Activated naive CD8-positive, alpha-beta T cell (primary cell): ENCODE data around the gene C19orf85.
"Not testable (repeated sequence)": the region's sequence is repeated elsewhere in the genome, so short reads cannot be mapped to it uniquely, and the experiment has no call there.

ENCODE experiments used
- H3K27ac Mint-ChIP-seq: one replicate; pipeline ENCODE4 v1.8.0; 2021; ENCODE audit warnings: mixed read lengths
- H3K27me3 Mint-ChIP-seq: one replicate; pipeline ENCODE4 v1.8.0; 2021; ENCODE audit warnings: mixed read lengths
- H3K36me3 Mint-ChIP-seq: one replicate; pipeline ENCODE4 v1.8.0; 2021; ENCODE audit warnings: mixed read lengths
- H3K4me1 Mint-ChIP-seq: one replicate; pipeline ENCODE4 v1.8.0; 2021; ENCODE audit warnings: low read depth, mixed read lengths
- H3K4me3 Mint-ChIP-seq: one replicate; pipeline ENCODE4 v1.8.0; 2021; ENCODE audit warnings: mild to moderate bottlenecking, mixed read lengths
- H3K9me3 Mint-ChIP-seq: one replicate; pipeline ENCODE4 v1.8.0; 2021; ENCODE audit warnings: low read depth, mixed read lengths

C19orf85 gene

DNA sequence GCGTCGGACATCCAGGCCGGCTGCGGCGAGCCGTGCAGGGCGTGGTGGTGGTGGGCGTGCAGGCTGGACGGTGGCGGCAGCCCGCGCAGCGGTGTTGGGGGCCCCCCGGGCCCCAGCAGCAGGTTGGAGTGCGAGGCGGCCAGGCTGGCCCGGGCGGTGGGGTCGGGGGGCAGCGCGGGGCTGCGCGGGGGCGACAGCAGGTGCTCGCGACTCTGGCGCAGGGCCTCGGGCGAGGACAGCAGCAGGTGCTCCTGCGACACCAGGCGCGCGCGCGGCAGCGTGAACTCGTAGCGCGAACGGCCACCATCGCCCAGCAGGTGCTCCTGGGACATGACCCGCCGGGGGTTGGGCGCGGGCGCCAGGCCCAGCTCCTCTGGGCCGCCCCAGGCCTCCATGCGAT lies 31.3 kb downstream of the C19orf85 start:
- H3K36me3 Mint-ChIP-seq: no peaks in the 10 kb centered on the region
- H3K9me3 Mint-ChIP-seq: no peaks in the 10 kb centered on the region
- peaks cover 1% of the 10 kb centered on the region for H3K4me1 Mint-ChIP-seq
- no peak overlapping the region for H3K27ac Mint-ChIP-seq
- no peak overlapping the region for H3K4me3 Mint-ChIP-seq
- H3K27me3 Mint-ChIP-seq: peaks cover 23% of the 10 kb centered on the region

DNA sequence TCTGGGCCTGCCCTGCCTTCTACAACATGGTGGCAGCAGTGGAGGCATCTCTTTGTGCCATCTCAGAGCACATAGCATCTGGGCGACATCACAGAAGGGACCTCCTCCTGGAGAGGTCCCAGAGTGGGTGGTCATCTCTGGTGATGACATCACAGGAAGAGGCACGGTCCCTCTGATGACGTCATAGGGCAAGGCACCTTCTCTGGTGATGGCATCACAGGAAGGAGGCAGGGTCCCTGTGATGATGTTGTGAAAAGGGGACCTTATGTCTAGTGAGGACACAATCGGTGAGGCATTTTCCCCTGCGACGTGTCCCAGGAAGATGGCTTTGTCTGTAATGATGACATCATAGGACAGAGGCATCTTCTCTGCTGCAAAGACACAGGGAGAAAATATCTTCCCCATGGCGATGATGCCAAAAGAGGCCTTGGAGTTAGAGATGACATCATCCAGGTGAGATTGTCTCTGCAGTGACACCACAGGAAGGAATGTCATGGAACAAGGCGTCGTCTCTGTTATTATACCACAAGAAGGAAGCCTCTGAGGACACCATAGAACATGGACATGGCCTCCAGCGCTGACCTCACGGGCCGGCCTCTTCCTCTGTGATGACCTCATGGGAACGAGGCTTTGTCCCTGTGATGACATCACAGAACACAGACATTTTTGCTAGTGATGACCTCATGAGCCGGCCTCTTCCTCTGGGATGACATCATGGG lies 32.2 kb downstream of the C19orf85 start:
- Mint-ChIP-seq H3K4me1 (peaks cover 1% of the 10 kb centered on the region), H3K27me3 (peaks cover 23% of the 10 kb centered on the region), H3K36me3 (no peaks in the 10 kb centered on the region), H3K9me3 (no peaks in the 10 kb centered on the region), H3K4me3 (no peak overlapping the region), H3K27ac (no peak overlapping the region)

DNA sequence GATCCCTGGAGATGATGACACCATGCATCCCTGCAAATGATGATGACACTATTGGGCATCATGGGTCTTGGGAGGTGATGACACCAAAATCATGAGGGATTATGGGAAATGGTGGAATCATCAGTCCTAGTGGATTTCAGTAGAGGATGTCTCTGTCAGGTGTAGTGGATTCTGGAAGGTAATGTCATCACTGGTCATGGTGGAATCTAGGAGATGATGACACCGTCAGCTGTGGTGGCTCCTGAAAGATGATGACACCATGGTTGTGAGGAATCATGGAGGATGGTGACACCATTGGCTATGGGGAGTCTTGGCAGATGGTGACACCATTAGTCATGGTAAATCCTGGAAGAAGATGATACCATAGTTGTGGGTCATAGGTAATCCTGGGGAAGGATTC lies 33.4 kb downstream of the C19orf85 start:
- Mint-ChIP-seq H3K36me3 (no peaks in the 10 kb centered on the region), H3K9me3 (no peaks in the 10 kb centered on the region), H3K4me1 (no peaks in the 10 kb centered on the region), H3K27me3 (peaks cover 15% of the 10 kb centered on the region), H3K27ac (no peak overlapping the region), H3K4me3 (no peak overlapping the region)

DNA sequence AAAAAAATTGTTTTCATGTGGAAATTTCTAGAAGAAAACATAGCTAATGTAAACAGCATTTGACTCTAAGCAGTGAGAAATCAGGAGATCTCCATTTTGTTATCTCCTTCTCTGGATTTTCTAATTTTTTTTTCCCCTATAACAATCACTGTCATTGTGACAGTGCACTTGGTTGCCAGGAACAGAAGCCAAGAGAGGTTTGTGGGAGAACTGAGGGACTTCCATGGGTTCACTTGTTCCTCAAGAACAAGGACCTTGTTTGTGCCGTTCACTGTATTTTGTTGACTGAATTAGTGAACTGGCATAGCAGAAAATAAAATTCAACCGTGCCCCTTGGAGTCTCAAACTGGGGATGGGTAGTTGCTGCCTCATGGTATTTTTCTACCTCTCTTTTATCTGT lies 38.5 kb downstream of the C19orf85 start:
- H3K27me3 Mint-ChIP-seq: peaks cover 2% of the 10 kb centered on the region
- H3K27ac Mint-ChIP-seq: no peak overlapping the region
- no peaks in the 10 kb centered on the region for H3K9me3 Mint-ChIP-seq
- no peak overlapping the region for H3K4me3 Mint-ChIP-seq
- H3K36me3 Mint-ChIP-seq: no peaks in the 10 kb centered on the region
- peaks cover 8% of the 10 kb centered on the region for H3K4me1 Mint-ChIP-seq

DNA sequence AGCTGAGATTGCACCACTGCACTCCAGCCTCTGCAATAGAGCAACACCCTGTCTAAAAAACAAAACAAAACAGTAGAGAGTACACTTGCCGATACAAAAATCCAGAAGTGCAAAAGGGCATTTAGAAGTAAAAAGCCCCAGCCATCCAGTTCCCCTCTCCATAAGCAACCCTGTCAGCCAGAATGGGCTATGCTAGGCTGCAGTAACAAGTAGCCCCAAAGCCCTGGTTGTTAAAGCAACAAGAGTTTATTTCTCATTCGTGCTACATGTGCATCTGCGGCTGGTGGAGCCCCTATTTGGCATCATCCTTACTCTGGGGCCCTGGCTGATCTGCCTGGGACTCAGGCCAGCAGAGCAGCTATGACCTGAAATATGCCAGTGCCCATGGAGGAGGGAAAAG lies 40.0 kb downstream of the C19orf85 start:
- H3K27me3 Mint-ChIP-seq: no peaks in the 10 kb centered on the region
- no peaks in the 10 kb centered on the region for H3K9me3 Mint-ChIP-seq
- H3K4me3 Mint-ChIP-seq: no peak overlapping the region
- peaks cover 16% of the 10 kb centered on the region for H3K4me1 Mint-ChIP-seq
- no peak overlapping the region for H3K27ac Mint-ChIP-seq
- H3K36me3 Mint-ChIP-seq: no peaks in the 10 kb centered on the region

DNA sequence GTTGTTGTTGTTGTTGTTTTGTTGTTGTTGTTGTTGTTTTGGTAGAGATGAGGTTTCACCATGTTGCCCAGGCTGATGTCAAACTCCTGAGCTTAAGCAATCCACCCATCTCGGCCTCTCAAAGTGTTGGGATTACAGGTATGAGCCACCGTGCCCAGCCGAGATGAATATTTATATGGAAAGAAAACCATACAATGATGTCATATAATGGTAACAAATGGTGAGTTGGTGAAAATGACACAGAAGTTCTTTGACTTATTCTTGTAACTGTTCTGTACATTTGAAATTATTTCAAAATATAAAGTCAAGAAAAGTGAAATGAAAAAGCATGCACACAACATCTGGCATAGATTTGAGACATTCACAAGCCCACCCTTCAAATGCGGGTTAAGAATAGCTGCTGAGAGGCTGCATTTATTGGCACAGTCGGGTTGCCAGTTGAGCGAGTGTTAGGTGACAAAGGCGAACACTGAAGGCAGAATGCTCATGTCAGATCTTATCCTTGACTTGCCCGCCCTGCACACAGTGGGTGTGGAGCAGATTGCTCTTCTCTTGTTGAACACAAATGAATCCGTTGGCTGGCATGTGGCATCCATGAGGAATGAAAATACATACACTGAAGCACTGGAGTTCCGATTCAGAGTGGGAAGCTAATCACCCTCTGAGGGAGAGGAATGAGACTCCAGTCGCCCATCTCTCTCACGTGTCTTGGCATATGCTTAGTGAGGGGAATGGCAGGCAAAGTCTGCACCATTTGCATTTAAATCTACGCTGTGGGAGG lies 41.1 kb downstream of the C19orf85 start:
- no peaks in the 10 kb centered on the region for H3K36me3 Mint-ChIP-seq
- H3K27ac Mint-ChIP-seq: no peak overlapping the region
- no peak overlapping the region for H3K4me3 Mint-ChIP-seq
- H3K27me3 Mint-ChIP-seq: no peaks in the 10 kb centered on the region
- peaks cover 16% of the 10 kb centered on the region for H3K4me1 Mint-ChIP-seq
- no peaks in the 10 kb centered on the region for H3K9me3 Mint-ChIP-seq

DNA sequence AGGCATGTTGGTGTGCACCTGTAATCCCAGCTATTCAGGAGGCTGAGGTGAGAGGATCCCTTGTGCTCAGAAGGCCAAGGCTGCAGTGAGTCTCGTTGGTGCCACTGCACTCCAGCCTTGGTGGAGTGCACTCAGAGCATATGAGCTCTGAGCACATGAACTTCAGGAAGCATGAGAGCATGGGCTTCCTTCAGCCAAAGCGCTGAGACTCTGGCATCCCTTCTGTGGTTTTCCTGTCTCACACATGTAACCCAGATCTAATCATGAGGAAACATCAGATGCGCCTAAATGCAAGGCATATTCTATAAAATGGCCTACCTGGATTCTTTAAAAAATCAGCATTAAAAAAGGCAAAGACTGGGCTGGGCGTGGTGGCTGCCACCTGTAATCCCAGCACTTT lies 43.3 kb downstream of the C19orf85 start:
- not testable (repeated sequence) for H3K27me3 Mint-ChIP-seq, H3K4me3 Mint-ChIP-seq, H3K9me3 Mint-ChIP-seq, H3K27ac Mint-ChIP-seq, H3K36me3 Mint-ChIP-seq
- peaks cover 18% of the 10 kb centered on the region for H3K4me1 Mint-ChIP-seq

DNA sequence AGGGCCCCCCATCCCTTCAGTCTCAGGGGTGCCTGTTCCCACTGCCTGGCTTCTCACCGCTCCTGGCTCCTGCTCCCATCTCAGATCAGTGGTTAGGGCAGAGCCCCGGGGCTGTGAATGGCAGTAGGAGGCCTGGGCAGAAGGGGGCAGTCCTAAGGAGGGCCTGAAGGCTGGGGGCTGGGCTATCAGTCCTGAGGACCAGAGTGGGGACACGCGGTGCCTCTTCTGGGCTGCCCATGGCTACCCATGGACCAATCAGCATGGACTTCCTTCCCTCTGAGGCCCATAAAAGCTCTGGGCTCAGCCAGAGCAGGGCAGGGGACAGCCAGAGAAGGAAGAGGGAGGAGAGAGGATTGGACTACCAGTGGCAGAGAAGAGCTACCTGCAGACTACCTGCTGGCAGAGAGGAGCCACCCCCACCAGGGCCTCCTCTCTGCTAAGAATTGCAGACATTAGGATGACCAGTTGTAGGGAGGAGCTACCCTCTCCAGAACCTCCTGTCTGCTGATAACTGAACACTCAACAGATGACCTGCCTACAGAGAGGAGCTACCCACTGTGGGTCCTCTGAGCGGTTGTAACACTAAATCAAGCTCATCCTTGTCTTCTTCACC lies 44.8 kb downstream of the C19orf85 start:
- Mint-ChIP-seq H3K27me3 (peaks cover 1% of the 10 kb centered on the region), H3K27ac (no peak overlapping the region), H3K4me3 (no peak overlapping the region), H3K4me1 (peaks cover 18% of the 10 kb centered on the region), H3K9me3 (no peaks in the 10 kb centered on the region), H3K36me3 (no peaks in the 10 kb centered on the region)

DNA sequence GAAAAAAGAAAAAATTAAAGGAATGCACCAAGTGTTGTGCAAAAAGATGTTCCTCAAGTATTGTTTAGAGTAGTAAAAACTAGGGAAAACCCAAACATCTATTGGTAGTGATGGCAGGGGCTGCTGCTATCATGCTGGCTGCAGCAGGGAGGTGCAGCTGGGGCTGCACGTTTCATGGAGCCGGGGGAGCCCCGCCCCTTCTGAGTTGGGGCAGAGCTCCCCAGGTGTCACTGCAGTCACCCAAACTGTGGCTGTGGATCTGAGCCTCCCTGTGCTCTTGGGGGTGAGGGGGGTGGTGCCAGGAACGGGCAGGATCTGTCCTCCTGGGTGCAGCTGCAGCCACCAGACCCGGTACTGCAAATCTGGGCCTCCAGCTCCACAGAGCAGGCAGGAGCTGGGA lies 45.4 kb downstream of the C19orf85 start:
- H3K4me1 Mint-ChIP-seq: peaks cover 18% of the 10 kb centered on the region
- H3K9me3 Mint-ChIP-seq: no peaks in the 10 kb centered on the region
- no peak overlapping the region for H3K27ac Mint-ChIP-seq
- H3K4me3 Mint-ChIP-seq: no peak overlapping the region
- peaks cover 1% of the 10 kb centered on the region for H3K27me3 Mint-ChIP-seq
- no peaks in the 10 kb centered on the region for H3K36me3 Mint-ChIP-seq

DNA sequence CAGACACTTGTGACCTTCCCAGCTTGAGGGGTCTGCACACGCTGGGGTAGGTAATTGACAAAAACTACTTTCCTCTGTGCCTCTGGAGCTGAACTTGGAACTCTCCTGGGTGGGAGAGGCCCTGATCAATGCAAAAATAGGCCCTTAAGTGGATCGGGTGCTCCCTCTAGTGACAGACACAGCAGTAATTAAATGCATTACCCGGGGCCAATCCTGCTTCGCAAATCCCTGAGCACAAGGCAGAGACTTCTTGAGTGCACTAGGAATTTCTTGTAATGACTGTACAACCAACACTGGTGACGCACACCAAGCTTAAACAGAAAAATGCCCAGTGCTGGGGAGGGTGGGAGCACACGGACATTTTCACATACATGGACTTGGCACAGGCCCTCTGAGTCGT lies 46.4 kb downstream of the C19orf85 start:
- peaks cover 1% of the 10 kb centered on the region for H3K27me3 Mint-ChIP-seq
- H3K4me3 Mint-ChIP-seq: no peak overlapping the region
- H3K9me3 Mint-ChIP-seq: no peaks in the 10 kb centered on the region
- H3K36me3 Mint-ChIP-seq: no peaks in the 10 kb centered on the region
- peaks cover 18% of the 10 kb centered on the region for H3K4me1 Mint-ChIP-seq
- H3K27ac Mint-ChIP-seq: no peak overlapping the region
